OCI-LY3 (cell line): ENCODE measurements around the gene SERPINB1.

Experiments used
- H2AFZ ChIP-seq: fragments of 200-600, 300-600 bp; shearing (Covaris generic); 2 replicates; pipeline ENCODE4 v1.6.0; 2014; ENCODE audit warnings: antibody characterized with exemption, low read depth, low read length
- H3K27ac ChIP-seq: fragments of 200-600, 300-600 bp; sonication (generic); 2 replicates; pipeline ENCODE4 v1.5.1; 2014; ENCODE audit warnings: mild to moderate bottlenecking, low read length, moderate library complexity, mixed read lengths
- H3K27me3 ChIP-seq: fragments of 200-600, 300-600 bp; sonication (generic); 2 replicates; pipeline ENCODE4 v1.6.1; 2014; ENCODE audit warnings: low read depth, low read length, mixed read lengths
- H3K36me3 ChIP-seq: fragments of 200-600, 300-600 bp; sonication (generic); replicated peaks from 2 replicates; pipeline ENCODE3; 2014; ENCODE audit warnings: low read depth, low read length, mixed read lengths
- H3K4me1 ChIP-seq: fragments of 300-600, 200-600 bp; sonication (generic); 2 replicates; pipeline ENCODE4 v1.6.1; 2014; ENCODE audit warnings: low read length, mixed read lengths
- H3K4me2 ChIP-seq: fragments of 200-600, 300-600 bp; sonication (generic); 2 replicates; pipeline ENCODE4 v1.6.1; 2014; ENCODE audit warnings: low read length, mixed read lengths
- H3K4me3 ChIP-seq: fragments of 300-600, 200-600 bp; sonication (generic); 2 replicates; pipeline ENCODE4 v1.5.1; 2014; ENCODE audit warnings: antibody characterized with exemption, mild to moderate bottlenecking, low read length, moderate library complexity
- H3K79me2 ChIP-seq: fragments of 300-600, 200-600 bp; shearing (Covaris generic); 2 replicates; pipeline ENCODE4 v1.6.1; 2014; ENCODE audit warnings: mild to moderate bottlenecking, low read length, mixed read lengths
- H3K9ac ChIP-seq: fragments of 300-600, 200-600 bp; shearing (Covaris generic); 2 replicates; pipeline ENCODE4 v1.6.0; 2014; ENCODE audit warnings: mild to moderate bottlenecking, low read length, moderate library complexity
- H3K9me3 ChIP-seq: fragments of 200-600, 300-600 bp; shearing (Covaris generic); 2 replicates; pipeline ENCODE4 v1.6.1; 2014; ENCODE audit warnings: low read length, mixed read lengths; ENCODE audit not compliant: insufficient read depth
- H4K20me1 ChIP-seq: fragments of 200-600, 300-600 bp; sonication (generic); 2 replicates; pipeline ENCODE4 v1.6.1; 2016; ENCODE audit warnings: low read length, mixed read lengths; ENCODE audit not compliant: insufficient read depth
- EZH2phosphoT487 ChIP-seq: fragments of 200-600 bp; shearing (Covaris generic); IDR thresholded peaks from 2 replicates; pipeline ENCODE4 v1.6.1; 2018; ENCODE audit warnings: antibody characterized with exemption, mixed run types, low read depth
- TF ChIP-seq, protein P1 (sequence below): fragments of 200-600, 300-600 bp; sonication (generic); IDR thresholded peaks from 2 replicates; pipeline ENCODE4 v1.5.1; 2014; ENCODE audit warnings: antibody characterized with exemption, low read length, low read depth

SERPINB1 gene

DNA sequence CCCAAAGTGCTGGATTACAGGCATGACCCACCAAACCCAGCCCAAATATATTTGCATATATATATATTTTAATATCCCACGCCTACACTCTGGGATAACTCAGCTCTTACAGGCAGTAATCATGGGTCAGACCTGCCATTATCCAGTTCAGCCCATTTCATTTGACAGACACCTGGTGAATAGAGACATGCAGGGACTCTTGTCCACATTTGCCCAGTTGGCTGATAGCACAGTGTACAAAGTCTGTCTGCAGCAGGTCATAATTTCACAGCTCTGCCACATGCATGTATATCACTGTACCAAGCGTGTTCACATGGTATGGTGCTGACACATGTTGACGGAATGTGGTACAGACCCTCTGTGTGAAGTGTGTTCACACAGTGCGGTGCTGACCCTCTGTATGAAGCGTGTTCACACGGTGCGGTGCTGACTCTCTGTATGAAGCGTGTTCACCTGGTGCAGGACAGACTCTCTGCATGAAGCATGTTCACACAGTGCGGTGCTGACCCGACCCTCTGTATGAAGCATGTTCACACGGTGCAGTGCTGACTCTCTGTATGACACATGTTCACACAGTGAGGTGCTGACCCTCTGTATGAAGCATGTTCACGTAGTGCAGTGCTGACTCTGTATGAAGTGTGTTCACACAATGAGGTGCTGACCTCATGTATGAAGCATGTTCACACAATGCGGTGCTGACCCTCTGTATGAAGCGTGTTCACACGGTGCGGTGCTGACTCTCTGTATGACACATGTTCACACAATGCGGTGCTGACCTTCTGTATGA, 10.3 kb upstream of the SERPINB1 start:
- TF ChIP-seq EZH2phosphoT487: no peak
- TF ChIP-seq, protein P1, sequence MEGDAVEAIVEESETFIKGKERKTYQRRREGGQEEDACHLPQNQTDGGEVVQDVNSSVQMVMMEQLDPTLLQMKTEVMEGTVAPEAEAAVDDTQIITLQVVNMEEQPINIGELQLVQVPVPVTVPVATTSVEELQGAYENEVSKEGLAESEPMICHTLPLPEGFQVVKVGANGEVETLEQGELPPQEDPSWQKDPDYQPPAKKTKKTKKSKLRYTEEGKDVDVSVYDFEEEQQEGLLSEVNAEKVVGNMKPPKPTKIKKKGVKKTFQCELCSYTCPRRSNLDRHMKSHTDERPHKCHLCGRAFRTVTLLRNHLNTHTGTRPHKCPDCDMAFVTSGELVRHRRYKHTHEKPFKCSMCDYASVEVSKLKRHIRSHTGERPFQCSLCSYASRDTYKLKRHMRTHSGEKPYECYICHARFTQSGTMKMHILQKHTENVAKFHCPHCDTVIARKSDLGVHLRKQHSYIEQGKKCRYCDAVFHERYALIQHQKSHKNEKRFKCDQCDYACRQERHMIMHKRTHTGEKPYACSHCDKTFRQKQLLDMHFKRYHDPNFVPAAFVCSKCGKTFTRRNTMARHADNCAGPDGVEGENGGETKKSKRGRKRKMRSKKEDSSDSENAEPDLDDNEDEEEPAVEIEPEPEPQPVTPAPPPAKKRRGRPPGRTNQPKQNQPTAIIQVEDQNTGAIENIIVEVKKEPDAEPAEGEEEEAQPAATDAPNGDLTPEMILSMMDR: no peak
- Histone ChIP-seq H3K9ac (no peak overlapping the region), H3K27ac (no peak overlapping the region)

DNA sequence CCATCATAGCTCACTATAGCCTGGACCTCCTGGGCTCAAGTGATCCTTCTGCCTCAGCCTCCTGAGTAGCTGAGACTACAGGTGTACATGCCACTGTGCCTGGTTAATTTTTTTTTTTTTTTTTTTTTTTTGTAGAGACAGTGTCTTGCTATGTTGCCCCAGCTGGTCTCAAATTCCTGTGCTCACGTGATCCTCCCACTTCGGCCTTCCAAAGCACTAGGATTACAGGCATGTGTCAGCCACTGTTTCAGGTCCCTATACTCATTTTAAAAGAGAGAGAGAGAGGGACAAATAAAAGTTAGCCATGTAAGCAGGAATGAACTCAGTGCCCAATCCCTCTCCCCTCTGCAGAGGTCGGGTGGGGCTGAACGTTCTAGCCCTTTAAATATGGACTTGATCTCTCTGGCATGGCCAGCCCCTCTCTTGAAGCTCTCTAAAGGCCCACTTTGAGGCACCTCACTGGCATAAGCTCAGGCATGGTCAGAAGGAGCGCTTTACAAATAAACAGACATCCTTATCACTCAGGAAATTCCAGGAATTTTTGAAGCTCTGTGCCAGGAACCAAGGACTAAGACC, 9.0 kb upstream of the SERPINB1 start:
- Histone ChIP-seq H3K4me2 (no peak overlapping the region), H4K20me1 (no peaks in the 10 kb centered on the region), H3K27me3 (no peaks in the 10 kb centered on the region), H3K4me1 (peaks cover 51% of the 10 kb centered on the region), H3K36me3 (no peaks in the 10 kb centered on the region), H3K27ac (no peak overlapping the region), H3K4me3 (no peak overlapping the region), H3K79me2 (no peaks in the 10 kb centered on the region), H3K9ac (no peak overlapping the region), H2AFZ (no peak overlapping the region), H3K9me3 (no peaks in the 10 kb centered on the region)
- TF ChIP-seq EZH2phosphoT487: no peak
- TF ChIP-seq, protein P1: no peak

More for the DNA sequence above, 10.3 kb upstream of the SERPINB1 start:
- Histone ChIP-seq H3K36me3 (no peaks in the 10 kb centered on the region), H3K79me2 (no peaks in the 10 kb centered on the region), H3K27me3 (no peaks in the 10 kb centered on the region), H3K4me2 (no peak overlapping the region), H3K4me1 (peaks cover 56% of the 10 kb centered on the region), H3K4me3 (no peak overlapping the region), H2AFZ (no peak overlapping the region), H3K9me3 (no peaks in the 10 kb centered on the region), H4K20me1 (no peaks in the 10 kb centered on the region)

DNA sequence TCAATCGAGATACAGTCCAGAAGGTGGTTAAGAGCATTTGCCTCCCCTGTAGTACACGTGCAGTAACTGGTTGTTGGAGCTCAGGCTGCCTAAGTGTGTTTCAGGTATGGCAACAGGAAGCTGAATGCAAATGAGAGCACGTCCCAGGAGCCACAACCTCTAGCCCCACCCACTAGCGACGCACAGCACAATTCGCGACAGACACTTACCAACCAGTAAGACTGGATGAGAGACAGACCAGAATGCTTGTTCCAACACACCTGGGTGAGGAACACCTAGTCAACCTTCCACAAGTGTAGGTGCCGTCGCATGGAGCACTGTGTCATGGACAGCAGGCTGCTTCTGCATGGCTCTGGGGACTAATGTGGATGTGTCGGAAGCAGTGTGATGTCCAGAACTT, 7.2 kb upstream of the SERPINB1 start:
- no peaks in the 10 kb centered on the region for H3K79me2 ChIP-seq
- no peaks in the 10 kb centered on the region for H3K36me3 ChIP-seq
- H4K20me1 ChIP-seq: no peaks in the 10 kb centered on the region
- no peaks in the 10 kb centered on the region for H3K27me3 ChIP-seq
- H3K9me3 ChIP-seq: no peaks in the 10 kb centered on the region
- H2AFZ ChIP-seq: 0 out of 2 replicates have a peak overlapping the region, but pooled peaks have one; percentile 25
- no peak overlapping the region for H3K27ac ChIP-seq
- H3K4me2 ChIP-seq: peak overlapping the region; percentile 57
- TF ChIP-seq, protein P1: no peak
- TF ChIP-seq EZH2phosphoT487: no peak
- peak overlapping the region; percentile 39 for H3K4me3 ChIP-seq
- H3K4me1 ChIP-seq: peaks cover 34% of the 10 kb centered on the region
- peak overlapping the region; percentile 27; the same call in 1 of the 2 replicates for H3K9ac ChIP-seq

DNA sequence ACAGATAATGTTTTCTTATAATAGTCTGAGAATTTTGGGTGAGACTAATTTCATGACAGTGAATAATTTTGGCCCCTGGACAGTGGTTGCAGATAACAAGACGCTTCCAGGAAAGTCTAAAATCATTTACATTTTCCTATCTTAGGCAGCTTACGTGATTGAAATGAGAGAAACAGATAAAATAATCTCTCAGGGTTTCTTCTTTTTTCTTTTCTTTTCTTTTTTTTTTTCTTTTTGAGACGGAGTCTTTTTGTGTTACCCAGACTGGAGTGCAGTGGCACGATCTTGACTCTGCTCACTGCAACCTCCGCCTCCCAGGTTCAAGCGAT, 4.2 kb upstream of the SERPINB1 start:
- Histone ChIP-seq H3K4me2 (peak overlapping the region; percentile 80), H3K27ac (no peak overlapping the region), H3K36me3 (no peaks in the 10 kb centered on the region), H3K9me3 (no peaks in the 10 kb centered on the region), H3K9ac (0 out of 2 replicates have a peak overlapping the region, but pooled peaks have one; percentile 32), H3K4me3 (peak overlapping the region; percentile 61), H3K27me3 (no peaks in the 10 kb centered on the region), H2AFZ (peak overlapping the region; percentile 51; the same call in 1 of the 2 replicates), H4K20me1 (no peaks in the 10 kb centered on the region), H3K79me2 (no peaks in the 10 kb centered on the region), H3K4me1 (peaks cover 24% of the 10 kb centered on the region)
- TF ChIP-seq, protein P1: no peak
- TF ChIP-seq EZH2phosphoT487: no peak
